Activated CD4-positive, alpha-beta T cell treated with anti-CD3 and anti-CD28 coated beads, Interleukin-2, Interleukin-6, amounts not matched to agents 100 ng/mL and 50 ng/mL, durations not matched to agents 16 hours and 8 hours (primary cell): ENCODE results near the gene SYT3.

Source experiments
- DNase-seq: peaks from one replicate; pipeline ENCODE4 v3.0.0-alpha.2; 2020

SYT3 gene

DNA sequence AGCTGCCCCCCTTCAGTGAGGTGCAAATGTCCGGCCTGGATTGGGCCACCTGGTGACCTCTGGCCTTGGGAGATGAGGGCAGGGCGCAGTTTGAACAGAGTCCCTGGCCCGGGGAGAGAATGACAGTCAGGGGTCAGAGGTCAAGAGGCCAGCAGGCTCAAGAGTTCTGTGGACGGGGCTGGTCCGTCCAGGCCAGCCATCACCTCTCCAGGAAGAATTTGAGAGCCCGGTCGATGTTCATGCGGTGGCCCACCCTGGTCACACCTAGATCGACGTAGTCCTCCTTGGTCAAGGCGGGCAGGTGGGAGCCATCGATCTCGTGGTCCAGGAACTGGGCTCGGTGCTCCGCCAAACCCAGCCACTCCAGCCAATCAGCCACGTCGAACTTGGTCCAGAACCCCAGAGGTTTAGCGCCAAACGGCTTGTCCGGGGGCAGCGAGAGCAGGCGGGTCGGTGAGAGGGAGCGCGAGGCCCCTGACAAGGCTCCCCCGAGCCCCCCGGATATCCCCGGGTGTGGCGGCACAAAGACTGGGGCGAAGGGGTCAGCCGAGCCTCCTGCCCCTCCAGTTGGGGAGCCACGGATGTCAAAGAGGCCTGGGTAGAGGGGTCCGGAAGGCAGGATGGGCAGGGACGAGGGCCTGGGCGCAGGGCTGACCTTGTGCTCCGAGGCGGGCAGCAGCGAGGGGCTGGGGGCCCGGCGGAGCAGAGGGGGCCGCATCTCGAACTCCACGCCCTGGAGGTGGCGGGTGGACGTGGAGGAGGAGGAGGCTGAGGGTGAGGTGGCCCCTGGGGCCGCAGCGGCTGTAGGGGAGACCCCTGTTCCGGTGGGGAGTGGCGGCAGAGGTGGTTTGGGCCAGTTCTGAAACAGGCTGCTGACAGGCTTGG lies 22.3 kb upstream of the SYT3 start:
- no peak for DNase-seq

DNA sequence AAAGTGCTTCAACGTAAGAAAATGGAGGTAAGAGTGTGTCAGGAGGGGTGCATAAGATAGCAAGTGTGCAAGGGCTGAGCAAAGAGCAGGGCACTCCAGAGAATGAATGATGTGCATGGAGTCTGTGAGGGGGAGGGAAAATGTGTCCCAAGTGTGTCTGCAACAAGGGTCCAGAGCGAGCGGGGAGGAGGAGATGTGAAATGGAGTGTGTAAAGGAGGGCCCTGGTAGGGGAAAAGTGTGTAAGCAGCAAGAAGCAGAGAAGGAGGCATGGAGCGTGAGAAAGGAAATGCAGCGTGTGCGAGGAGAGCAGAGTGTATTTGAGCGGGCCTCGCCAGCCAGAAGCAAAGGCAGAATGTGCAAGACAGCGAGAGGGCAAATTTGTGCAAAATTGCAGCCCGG lies 21.3 kb upstream of the SYT3 start:
- no peak for DNase-seq

GRCh38 chr19:50660088-50660366 lies 20.3 kb upstream of the SYT3 start:
- DNase-seq: no peak

DNA sequence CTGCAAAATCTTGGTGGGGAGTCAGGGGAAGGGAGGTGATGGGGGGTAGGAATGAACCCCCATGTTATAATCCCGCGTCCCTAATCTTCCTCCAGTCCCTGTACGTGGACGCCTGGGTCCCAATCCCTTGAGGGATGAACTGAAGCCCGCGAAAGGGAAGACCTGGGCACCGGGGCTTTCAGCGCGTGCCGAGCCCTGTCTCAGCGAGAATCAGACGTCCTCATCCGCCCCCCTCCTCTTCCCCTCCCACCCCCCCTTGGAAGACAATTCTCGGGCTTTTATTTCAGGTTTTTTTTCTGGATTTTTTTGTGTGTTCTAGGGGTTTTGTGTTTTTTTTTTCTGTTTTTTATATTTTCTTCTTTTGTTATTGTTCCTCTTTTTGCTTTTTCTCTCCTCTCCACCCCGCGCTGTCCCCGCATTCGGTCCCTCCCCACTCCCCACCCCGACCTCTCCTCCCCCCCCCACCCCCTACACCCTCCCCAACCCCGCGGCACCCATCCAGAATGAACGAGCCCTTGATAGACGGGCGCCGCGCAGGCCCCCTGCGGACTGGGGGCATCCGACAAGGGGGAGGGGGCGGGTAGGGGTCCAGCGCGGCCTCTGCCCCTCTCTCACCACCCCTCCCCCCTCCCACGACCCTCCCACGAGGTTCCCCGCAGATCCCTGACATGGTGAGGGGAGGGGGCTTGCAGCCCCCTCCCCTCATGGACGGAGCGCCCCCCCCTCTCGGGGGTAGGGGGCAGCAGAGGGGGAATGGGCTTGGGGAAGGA lies 19.8 kb upstream of the SYT3 start:
- no peak for DNase-seq

DNA sequence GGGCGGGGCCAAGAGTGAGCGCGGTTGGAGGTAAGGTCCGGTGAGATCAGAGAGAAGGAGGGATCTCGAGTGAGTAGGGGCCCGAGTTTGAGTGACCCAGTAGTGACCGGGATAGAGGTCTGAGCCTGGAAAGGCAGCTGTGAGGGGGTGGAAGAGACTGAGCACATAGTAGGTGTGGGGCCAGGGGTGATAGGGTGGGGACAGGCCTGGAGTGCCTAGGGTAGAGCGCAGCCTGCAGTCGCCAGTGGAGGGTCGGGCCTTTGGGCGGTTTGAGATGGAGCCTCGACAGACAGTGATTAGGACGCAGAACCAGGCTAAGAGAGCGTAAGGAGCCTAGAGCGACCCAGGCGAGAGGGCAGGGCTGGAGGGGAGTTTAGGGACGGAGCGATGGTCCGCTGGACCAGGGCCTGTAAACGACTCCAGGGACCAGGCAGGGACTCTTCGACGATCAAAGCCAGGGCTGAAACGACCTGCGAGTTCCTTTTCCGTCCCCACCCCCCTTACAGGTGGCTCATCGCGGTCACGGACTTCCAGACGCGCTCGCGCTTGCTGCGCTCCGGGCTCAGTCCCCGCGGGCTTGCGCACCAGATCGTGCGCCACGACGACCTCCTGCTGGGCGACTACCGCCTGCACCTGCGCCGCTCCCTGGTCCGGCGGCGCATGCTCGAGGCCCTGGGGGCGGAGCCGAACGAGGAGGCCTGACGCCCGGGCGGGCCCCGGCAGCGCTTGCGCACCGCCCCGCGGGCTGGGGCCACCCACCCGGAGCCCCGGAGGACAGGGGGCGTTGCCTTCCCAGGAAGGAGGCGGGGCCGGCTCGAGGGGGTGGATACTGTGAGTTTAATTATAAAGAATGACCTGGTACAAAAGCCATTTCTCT lies 19.0 kb upstream of the SYT3 start:
- peak; percentile 79 for DNase-seq

- DNase-seq: peak; percentile 94
These were observed 18.2 kb upstream of the SYT3 start for GRCh38 chr19:50657712-50658440.

GRCh38 chr19:50657222-50657669 lies 17.6 kb upstream of the SYT3 start:
- DNase-seq: peak; percentile 12

- DNase-seq: no peak
These were observed 15.2 kb upstream of the SYT3 start for GRCh38 chr19:50654882-50655281.

GRCh38 chr19:50652722-50653121 lies 13.0 kb upstream of the SYT3 start:
- DNase-seq: no peak

DNA sequence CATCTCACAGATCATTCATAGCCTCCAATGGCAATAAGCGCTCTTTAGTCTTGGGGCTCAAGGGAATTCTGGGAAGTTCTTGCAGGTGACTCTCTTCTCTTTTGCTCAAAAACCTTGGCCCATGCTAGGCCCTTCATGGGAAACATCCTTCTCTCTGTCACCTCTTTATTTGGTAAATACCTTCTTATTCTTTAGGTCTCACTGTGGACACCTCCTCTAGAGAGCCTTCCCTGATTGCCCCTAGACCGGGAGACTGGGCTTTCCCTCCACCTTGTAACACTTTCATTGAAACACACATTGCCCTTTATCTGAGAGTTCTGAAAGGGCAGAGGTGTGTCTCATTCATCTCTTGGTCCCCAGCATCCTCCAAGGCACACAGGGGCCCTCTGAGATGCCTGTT lies 11.5 kb upstream of the SYT3 start:
- no peak for DNase-seq

DNA sequence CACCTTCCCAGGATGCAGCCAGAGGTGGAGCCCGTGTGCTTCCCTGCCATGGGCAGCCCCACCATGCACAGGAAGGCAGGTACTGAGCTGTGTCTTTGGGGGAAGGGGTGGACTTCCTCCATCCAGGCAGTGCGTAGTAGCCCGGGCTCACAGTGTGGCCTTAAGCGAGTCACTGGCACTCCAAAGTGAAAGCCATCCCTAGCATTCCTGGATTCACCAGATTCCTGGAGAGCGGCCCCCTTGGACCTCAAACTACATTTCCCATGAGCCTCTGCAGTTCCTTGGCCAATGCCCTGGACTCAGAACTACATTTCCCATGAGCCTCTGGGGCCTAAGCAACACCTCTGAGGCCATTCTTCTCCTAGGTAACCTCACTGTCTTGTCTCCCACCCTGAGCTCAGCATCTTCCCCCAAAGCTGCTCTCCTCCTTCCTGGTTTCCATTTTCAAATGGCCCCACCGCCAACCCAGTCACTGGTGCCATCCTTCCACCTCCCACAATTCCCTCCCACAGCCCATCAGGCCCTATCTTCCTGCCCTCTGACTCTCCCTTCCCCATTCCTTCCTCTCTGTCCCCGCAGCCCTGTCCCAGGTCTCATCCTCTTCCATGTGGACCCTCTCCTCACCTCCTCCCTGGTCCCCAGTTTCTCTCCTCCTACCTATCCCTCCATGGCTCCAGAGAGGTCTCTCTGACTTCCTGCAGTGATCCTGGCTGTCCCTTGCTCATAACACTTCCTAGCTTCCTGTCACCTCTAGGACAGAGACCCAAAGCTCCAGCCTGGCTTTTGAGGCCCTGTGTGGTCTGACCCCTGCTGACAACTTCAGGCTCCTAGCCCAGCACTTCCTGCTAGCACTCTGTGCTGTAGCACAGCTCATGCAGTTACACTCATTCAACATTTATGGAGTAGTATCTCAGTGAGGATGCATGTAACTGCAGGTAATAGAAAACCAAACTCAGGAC lies 10.0 kb upstream of the SYT3 start, which contains the start of gene C19orf81:
TSS of gene C19orf81 (plus strand) at position 13 of the 959 bp plus-strand sequence. CDS start at position 13, 0 bp downstream.
- peak; percentile 13 for DNase-seq

- no peak for DNase-seq
These were observed 9.0 kb upstream of the SYT3 start for GRCh38 chr19:50648659-50649058.

- no peak for DNase-seq
These were observed 8.4 kb upstream of the SYT3 start for GRCh38 chr19:50647879-50648615.

- DNase-seq: no peak
These were observed 6.6 kb upstream of the SYT3 start for GRCh38 chr19:50646074-50646807.

- no peak for DNase-seq
These were observed 5.4 kb upstream of the SYT3 start for GRCh38 chr19:50645107-50645506.

DNA sequence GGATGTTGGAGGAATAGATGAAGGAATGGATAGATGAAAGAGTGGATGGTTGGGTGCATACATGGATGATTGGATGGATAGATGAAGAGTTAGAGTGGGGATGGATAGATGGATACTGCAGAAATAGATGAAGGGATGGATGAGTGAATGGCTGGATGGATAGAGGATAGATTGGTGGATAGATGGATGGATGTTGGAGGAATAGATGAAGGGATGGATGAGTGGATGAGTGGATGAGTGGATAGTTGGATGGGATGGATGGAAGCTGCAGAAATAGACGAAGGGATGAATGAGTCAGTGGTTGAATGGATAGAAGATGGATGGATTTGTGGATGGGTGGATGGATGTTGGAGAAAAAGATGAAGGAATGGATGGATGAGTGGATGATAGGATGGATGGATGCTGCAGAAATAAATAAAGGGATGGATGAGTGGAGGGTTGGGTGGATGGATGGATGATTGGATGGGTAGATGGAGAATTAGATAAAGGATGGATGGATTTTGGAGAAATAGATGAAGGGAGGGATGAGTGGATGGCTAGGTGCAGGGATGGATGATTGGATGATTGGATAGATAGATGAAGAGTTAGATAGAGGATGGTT lies 4.7 kb upstream of the SYT3 start:
- DNase-seq: no peak

GRCh38 chr19:50640368-50640767 lies 687 bp upstream of the SYT3 start:
- DNase-seq: no peak

- DNase-seq: no peak
These were observed 1.1 kb downstream of the SYT3 start for GRCh38 chr19:50638600-50638999.
